ENCODE results near the gene TMIGD1.
"Not testable (repeated sequence)": the region's sequence is repeated elsewhere in the genome, so short reads cannot be mapped to it uniquely, and the experiment has no call there.

The TMIGD1 gene

DNA sequence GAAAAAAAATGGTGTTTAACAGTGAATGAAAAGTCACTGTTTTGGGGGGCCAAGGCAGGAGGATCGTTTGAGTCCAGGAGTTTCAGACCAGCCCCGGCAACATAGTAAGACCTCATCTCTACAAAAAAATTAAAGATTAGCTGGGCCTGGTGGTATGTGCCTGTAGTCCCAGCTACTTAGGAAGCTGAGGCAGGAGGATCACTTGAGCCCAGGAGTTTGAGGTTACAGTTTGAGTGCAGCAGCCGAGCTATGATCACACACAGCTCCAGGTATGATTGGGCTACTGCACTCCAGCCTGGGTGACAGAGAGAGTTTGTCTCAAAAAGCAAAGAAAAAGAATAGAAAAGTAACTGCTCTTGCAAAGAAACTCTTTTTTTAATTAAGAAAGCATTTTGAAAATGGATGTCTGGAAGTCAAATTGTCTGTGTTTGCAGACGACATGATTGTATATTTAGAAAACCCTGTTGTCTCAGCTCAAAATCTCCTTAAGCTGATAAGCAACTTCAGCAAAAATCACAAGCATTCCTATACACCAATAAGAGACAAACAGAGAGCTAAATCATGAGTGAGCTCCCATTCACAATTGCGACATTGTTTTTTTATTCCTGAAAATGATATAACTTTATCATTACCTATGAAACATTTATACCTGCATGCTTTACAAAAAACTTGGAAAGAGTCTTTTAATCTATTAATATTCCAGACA lies 24.4 kb upstream of the TMIGD1 start:
- DNase-seq, result no peak

DNA sequence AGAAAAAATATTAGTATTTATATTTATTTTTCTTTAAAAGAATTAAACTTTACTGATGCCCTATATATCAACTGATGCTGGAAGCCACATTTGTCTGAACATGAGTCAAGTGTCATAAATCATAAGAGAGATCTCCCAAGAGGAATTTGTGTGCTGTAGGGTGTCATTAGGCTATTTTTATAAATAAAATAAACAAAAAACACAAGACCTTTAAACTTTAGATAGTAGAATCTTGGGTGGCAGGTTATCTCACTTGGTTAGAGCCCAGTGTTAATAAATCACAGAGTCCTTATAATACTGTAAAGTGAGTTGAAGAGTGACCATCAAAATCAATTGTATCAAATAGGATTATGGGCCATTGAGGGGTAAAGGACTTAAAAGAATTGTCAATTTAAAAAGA lies 23.6 kb upstream of the TMIGD1 start:
- DNase-seq, result no peak

DNA sequence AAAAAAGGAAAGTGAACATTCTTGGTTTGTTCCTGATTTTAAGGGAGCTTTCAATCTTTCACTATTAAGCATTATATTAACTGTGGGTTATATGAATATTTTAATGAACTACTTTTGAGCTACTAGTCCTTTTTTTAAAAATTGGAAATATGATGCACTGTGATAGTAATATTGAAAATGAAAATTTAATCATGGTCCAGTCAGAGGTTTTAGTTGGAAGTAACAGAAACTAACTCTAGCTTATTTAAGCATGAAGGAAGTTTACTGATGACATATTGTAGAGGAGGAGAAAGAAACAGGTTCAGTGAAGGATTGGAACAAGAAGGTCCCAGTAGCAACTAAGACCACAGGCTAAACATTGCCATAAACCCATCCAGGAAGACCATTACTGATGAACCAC lies 20.8 kb upstream of the TMIGD1 start:
- DNase-seq, result no peak

DNA sequence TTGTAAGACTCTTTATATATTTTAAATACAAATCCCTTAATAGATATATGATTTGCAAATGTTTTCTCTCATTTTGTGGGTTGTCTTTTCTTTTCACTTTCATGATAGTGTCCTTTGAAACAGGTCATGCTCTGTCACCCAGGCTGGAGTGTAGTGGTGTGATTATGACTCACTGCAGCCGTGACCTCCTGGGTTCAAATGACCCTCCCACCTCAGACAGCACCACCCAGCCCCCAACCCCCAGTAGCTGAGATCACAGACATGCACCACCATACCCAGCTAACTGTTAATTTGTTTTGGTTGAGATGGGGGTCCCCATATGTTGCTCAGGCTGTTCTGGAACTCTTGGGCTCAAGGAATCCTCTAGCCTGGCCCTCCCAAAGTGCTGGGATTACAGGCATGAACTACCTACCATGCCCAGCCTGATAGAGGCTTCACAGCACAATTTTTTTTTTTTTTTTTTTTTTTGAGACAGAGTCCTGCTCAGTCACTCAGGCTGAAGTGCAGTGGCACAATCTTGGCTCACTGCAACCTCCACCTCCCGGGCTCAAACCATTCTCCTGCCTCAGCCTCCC lies 18.5 kb upstream of the TMIGD1 start:
- no peak for DNase-seq

DNA sequence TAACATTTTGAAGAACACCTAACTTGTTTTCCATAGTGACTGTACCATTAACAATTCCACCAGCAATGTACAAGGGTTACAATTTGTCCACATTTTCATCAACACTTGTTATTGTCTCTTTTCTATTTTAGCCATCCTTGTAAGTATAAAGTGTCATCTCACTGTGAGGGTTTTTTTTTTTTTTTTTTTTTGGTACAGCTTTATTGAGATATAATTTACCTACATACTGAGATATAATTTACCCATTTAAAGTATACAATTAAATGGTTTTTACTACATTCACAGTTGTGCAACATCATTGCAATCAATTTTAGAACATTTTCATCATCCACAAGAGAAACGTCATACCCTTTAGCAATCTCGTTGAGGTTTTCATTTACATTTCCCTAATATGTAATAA lies 17.9 kb upstream of the TMIGD1 start:
- no peak for DNase-seq

DNA sequence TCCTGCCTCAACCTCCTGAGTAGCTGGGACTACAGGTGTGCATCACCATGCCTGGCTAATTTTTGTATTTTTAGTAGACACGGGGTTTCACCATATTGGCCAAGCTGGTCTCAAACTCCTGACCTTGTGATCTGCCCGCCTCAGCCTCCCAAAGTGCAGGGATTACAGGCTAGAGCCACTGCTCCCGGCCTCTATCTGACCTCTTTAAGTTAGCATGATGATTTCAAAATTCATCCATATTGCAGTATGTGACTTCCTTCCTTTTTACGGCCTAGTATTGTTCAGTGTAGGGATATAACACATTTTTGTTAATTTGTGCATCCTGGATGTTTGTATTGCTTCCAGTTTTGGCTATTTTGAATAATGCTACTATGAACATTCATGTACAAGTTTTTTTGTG lies 17.4 kb upstream of the TMIGD1 start:
- DNase-seq, result not testable (repeated sequence)

DNA sequence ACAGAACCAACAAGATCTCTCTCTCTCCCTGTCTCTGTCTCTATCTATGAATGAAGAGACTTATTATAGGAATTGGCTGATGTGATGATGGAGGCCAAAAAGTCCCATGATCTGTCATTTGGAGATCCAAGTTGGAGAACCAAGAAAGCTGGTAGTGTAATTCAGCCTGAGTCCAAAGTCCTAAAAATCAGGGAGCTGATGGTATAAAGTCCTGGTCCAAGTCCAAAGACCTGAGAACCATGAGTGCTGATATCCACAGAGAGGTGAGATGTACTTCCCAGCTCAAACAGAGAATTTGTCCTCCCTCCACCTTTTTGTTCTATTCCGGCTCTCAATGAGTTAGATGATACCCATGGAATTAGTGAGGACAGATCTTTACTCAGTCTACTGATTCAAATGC lies 15.4 kb upstream of the TMIGD1 start:
- DNase-seq, result no peak

DNA sequence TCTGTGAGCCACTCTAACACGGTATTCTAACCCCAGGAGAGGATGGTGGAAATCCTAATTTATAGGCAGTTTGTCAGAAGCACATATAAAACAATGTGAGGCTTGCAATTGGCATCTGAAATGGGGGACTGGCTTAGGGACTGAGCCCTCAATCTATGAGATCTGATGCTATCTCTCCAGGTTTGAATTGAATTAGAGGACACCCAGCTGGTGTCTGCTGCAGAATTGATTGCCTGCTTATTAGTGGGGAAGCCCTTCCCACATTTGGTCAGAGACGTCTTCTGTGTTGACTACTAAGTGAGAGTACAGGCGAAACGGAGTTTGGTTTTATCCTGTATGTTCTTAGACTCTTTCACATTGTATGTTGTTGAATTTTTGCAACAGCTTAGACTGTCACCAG lies 13.6 kb upstream of the TMIGD1 start:
- no peak for DNase-seq

DNA sequence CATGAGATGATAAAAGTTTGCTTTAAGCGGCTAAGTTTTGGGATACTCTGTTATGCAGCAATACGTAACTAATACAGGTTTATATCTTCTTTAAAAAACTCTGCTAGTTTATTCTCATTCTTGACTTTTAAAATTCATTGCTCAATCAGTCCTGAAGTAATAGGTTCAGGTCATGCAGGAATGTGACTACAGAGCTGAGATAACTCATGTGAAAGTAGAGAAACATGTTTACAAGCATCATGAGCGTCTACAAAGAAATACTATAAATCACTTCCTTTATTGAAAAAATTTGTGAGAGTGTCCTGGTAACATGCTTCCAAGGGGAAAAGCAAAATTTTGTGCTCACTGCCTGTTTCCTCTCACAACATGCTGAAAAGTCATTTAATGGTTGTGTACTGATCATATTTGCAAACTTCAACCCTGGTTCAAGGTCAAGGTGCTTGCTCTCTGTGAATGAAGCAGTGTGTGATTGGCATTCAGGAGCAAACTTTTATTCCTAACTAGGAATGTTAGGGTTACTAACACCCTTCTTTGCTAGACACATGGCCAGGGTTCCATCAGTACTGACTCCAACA lies 12.5 kb upstream of the TMIGD1 start:
- DNase-seq, result no peak

DNA sequence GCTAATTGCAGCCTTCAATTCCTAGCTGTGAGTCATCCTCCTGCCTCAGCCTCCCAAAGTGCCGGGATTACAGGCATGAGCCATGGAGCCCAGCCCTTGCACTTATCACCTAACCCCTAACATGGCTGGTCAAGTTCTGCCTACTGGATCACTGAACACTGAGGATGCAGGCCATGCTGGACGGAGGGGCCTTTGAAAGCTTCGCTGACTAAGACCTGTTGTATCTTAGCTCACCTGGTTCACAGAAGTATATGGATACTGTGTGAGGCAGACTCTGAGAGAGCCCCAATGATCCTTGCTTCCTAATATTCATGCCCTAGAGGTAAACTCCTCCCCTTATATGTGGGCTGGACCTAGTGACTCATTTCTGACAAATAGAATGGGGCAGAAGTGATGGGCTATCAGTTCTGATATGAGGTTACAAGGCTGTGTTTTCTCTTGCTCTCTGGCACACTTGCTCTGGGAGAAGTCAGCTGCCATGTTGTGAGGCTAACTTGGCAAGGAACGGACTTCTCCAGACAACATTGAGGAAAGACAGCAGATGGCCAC lies 11.7 kb upstream of the TMIGD1 start:
- no peak for DNase-seq

DNA sequence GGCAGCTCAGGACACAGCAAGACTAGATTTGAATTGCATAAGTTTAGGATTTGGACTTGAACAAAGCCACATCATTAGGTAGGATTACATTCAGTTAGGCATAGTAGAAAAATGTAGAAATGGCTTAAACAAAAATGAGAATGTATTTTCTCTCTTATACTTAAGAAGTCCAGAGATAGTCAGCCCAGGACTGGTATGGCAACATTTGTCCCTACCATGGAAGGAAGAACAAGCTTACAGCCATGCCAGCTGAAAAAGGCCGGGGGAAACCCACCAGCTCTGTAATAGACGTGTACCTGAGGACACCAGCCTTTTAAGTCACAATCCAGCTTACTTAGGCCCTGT lies 11.2 kb upstream of the TMIGD1 start:
- no peak for DNase-seq

DNA sequence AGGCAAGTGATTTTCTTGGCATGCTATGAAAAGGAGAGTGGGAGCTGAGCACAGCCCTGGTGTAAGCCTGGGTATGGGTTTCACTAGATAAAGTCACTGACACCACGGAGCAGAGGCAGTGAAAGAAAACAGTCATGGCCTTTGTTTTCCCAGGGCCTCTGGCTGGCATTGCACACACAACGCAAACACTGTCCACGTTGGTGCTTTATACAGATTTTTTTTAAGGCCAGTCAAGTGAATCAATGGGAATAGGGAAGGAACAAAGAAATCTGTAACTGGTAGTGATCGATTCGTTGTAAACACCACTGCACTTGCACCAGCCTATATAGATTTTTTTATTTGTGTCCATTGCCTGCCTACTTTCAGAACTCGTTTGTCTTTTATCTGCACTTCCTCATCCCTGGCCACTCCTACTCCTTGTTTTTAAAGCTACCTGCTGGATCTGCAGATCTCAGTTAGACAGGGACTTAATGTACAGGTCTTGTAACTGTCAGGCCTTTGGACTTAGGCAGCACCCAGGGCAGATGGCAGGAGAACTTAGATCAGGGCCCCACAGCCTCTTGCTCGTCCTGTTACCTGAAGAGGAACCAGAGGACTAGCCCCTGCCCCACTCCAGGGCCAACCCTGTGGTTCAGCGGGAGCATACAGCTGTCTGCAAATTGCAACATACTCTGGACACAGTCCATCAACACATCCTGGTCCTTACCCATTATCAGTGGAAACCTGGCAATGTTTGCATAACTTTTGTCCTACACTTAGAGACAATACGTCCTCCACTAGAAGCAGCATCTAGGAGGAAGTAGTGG lies 10.6 kb upstream of the TMIGD1 start:
- DNase-seq, result peak; percentile 66

DNA sequence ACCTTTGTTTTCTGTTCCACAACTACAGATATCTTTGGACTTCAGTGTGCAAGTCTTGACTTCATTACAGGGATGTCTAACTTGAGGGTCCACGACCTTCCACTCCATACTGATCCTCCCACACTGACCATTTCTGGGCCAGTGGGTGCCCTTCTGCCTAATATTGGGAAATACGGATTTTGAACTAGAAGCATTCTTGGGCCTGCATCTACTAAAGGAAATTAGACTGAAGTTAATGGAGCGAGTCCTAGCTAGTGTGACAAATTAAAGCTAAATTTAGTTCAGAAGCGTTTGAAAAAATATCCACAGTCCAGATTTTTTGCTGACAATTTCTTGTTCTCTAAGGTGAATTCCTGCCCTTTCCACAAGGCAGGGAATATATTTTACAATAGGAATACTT lies 9.9 kb upstream of the TMIGD1 start:
- DNase-seq, result no peak

DNA sequence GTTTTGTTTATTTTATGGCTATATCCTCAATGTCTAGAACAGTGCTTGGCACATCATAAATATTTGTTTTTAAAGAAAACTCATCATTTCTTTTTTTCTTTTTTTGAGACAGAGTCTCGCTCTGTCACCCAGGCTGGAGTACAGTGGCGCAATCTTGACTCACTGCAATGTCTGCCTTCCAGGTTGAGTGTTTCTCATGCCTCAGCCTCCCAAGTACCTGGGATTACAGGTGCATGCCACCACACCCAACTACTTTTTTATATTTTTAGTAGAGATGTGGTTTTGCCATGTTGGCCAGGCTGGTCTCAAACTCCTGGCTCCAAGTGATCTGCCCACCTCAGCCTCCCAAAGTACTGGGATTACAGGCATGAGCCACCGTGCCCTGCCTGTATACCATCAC lies 9.4 kb upstream of the TMIGD1 start:
- DNase-seq, result not testable (repeated sequence)

DNA sequence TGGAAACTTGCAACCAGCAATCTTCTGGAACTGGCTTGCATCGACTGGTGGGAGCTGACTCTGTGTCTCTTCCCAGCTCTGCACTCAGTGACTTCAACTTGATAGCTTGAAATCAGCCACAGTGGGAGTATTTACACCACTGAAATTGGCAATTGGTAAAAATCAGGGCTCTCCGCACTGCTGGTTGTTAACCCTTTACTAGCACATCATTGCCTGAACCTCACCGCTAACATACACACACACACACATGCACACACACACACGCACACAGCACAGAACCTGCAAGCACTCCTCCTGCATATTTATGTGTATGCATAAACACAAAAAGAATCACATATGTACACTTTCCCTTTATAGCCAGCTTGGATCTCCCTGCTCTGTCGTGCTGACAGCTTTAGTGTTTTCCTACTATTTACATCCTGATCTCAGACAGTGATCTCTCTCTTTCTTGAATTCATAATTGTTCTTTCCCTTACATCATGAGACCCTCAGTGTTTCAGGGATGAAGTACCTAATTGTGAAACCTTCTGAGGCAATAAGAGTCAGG lies 7.9 kb upstream of the TMIGD1 start:
- DNase-seq, result no peak

DNA sequence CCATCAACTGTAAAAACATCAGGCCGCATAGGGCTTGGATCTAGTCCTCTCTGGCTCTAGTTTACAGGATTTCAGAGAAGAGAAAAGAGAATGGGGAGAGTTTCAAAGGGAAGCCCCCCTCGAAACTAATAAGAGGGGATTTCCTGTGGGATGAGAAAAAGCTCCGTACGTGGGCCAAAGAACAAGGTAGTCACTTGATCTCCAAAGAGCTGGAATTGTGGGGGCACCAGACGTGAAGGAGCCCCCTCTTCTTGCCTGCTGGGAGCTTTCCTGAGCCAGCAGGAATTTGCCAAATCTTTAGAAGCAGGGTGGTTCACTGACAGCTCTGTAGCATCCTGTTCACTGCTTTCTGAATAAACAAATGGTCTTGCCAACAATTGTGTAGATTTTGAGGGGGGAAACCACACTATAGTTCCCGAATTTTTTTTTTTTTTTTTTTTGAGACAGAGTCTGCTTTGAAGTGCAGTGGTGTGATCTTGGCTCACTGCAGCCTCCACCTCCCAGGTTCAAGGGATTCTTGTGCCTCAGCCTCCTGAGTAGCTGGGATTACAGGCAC lies 7.0 kb upstream of the TMIGD1 start:
- DNase-seq, result no peak

DNA sequence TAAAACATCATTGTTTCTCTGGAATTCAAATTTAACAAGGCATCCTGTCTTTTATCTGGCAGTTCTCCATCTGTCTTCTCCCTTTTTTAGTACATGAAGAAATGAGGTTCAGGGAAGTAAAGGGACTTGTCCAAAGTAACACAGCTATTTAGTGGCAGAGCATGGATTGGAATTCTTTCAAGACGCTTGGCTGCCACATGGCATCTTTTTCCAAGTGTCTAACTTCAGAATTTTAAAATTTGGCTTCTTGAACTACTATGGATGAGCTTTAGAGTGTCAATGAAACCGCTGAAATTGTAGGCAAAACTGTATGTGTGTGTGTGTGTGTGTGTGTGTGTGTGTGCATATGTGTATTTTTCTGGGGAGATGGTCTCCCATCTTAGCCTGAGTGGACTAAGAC lies 5.2 kb upstream of the TMIGD1 start:
- no peak for DNase-seq

DNA sequence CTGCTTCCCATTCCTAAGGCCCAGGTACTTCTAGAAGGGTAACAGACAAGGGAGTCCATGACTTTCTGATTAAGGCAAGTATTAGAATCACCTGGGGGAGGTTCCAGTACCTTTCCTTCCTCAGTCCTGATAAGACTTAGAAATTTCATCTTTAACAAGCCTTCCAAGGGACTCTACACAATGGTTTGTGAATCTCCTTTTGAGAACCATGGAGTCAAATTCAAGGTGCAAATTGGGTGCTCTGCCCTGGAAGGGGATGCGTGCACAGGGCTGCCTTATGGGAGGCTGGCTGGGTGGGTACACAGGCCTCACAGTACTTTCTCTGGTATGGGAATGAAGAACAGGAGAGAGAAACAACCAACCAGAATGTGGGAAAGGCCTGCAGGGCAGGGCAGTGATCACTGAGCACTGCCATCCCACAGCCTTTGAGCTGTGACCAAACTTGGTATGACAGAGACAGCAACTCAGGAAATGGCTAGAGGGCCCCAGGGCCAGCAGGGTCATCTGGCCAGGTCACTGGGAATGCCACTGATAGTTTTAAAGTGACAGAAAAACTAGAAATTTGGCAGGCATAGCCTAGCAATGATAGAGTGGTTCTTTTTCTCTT lies 3.6 kb upstream of the TMIGD1 start:
- no peak for DNase-seq

DNA sequence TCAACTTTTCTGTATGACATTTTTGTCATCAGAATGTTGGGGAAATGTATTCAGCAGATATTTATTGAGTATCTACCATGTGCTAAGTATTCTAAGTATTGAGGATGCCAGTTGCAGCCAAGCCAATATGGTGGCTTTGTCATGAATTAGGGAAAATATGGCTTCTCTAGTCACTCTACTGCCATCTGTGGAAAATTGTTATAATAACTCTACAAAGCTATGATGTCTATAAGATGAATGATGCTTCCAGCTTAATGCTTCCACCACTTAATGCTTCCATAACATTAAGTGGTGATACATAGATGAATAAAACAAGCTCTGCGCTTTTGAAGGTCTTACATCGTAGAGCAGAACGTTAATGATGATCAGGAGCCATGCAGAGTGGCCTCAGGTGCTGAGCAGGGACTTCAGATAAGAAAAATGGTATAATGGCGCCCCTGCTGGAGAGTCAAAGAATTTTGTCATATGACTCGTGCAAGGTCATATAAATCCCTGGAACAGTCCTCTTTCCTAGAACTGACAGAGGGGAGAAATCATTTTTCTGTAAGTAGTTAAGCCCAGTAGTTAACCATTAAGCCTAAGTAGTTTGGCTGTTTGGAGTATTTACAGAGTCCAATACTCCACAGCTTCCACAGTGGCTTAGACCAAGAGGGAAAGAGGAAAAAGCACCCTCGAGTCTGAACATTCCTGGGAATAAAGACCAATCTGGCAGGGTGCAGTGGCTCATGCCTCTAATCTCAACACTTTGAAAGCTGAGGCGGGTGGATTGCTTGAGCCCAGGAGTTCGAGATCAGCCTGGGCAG lies 2.7 kb upstream of the TMIGD1 start:
- peak; percentile 45 for DNase-seq

DNA sequence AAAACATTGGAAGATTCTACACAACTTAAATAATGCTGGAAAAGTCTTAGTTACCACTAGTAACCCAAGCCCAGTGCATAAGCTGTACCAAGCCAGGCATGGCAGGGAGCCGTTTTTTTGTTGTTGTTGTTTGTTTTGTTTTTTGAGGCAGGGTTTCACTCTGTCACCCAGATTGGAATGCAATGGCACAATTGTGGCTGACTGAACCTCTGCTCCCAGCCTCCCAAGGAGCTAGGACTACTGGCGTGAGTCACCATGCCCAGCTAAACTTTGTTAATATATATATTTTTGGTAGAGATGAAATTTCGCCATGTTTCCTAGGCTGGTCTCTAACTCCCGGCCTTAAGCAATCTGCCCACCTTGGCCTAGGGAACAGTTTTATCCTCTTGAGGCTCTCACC lies 564 bp upstream of the TMIGD1 start:
- DNase-seq, result no peak

DNA sequence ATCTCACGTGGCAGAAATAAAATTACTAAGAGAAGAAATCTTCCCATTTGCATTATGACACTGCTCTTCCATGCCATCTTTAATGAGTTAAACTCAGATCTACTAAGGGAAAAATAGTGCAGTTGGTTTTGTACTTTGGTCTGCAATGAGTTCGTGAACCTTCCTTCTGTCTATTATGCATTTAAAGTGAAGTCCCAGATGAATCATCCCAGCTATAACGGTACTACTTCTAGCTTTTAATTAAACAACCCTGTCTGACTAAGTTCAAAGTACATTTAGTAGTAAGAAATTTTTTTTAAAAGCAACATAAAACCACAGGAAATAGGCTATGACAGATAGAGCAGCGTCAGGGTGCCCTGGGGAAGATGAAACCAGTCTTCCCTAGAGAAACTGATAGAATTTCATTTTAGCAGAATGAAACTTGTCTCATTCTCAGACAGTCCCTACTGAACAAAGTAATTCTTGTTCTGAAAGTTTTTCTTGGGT lies 1.8 kb downstream of the TMIGD1 start:
- DNase-seq, result no peak

DNA sequence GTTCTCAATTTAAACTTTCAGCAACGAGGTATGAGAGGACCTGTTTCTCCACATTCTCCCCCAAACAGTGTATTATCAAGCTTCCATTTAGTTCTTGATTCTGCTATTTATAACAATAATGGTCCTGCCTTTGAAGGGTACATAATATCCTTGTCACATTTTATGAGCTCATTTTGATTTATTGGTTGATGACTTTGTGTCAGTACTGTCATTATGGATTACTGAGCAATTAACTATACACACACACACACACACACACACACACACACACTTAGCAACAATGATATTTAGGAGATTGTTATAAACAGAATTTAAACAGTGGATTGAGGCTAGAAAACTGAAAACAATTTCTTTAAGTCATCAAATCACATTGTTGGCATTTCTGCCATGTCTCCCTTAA lies 7.0 kb downstream of the TMIGD1 start:
- no peak for DNase-seq

Data from NCI-H345 (cell line).